Peyer's patch (tissue), 4 donors: ENCODE data around the gene DENND1B. TPM values are rescaled to one million over a fixed set of nuclear protein-coding genes. Genes with fewer than 3 reads are reported as not detected.
A peak's percentile ranks its signal among the peaks of the same experiment; 100 is the strongest.

Source experiments
- DNase-seq, 3 donors: peaks; one replicate each; pipeline ENCODE4 v3.0.0-alpha.2; 2017 to 2019
- H3K27ac ChIP-seq, 4 donors: fragments of 200-600 bp; sonication (generic); one replicate each; pipeline ENCODE4 v1.5.1; 2016 to 2019
- H3K27me3 ChIP-seq, 2 donors: fragments of 200-600 bp; sonication (generic); one replicate each; pipeline ENCODE4 v1.5.1; 2019
- H3K36me3 ChIP-seq, 3 donors: fragments of 200-600 bp; sonication (generic); one replicate each; pipeline ENCODE4 v1.5.1; 2016 to 2019
- H3K4me1 ChIP-seq, 4 donors: fragments of 200-600 bp; sonication (generic); one replicate each; pipeline ENCODE4 v1.5.1; 2016 to 2019
- H3K4me3 ChIP-seq, 4 donors: fragments of 200-600 bp; sonication (generic); 1 replicate in 3 of 4; 2 replicates in 1 of 4; pipeline ENCODE4 v1.5.1; 2016 to 2019; ENCODE audit warnings: mild to moderate bottlenecking in 1 of 4
- H3K9me3 ChIP-seq, 4 donors: fragments of 200-600 bp; sonication (generic); one replicate each; pipeline ENCODE4 v1.5.1; 2016 to 2019; ENCODE audit warnings: mild to moderate bottlenecking in 1 of 4
- CTCF ChIP-seq, 6 experiments: fragments of 450-650 bp in 4 of 6; fragments of 200-600 bp in 2 of 6; sonication (generic) in 1 of 6; IDR thresholded peaks; one replicate each; pipeline ENCODE4 v1.5.1; 2017 to 2019; ENCODE audit warnings: antibody characterized with exemption in 6 of 6, mild to moderate bottlenecking in 3 of 6, moderate library complexity in 1 of 6
- POLR2A ChIP-seq, 2 donors: fragments of 450-650 bp; IDR thresholded peaks; one replicate each; pipeline ENCODE4 v1.5.1; 2017; ENCODE audit warnings: antibody characterized with exemption in 2 of 2, mild to moderate bottlenecking in 2 of 2, moderate library complexity in 2 of 2
- total RNA-seq, 4 donors: library from RNA; depleted of rRNA; stranded (reverse); fragments of >200 nt; gene quantifications; one replicate each; pipeline ENCODE4 v1.1.0, GENCODE V29; 2016

DENND1B gene
- total RNA-seq, 4 donors from 2014 or later: 46.2 to 84.2 (median 69.3) TPM

GRCh38 chr1:197683280-197683679, 92.0 kb downstream of the DENND1B start:
- Histone ChIP-seq H3K4me3 (no peak overlapping the region), H3K9me3 (peaks cover 0 to 3% (median 0%) of the 10 kb centered on the region in 4 donors), H3K27me3 (no peaks in the 10 kb centered on the region), H3K27ac (no peak overlapping the region), H3K4me1 (no peaks in the 10 kb centered on the region), H3K36me3 (no peaks in the 10 kb centered on the region)
- DNase-seq: no peak
- no peak for TF ChIP-seq CTCF (IDR thresholded peaks at IDR 0.05)
- TF ChIP-seq POLR2A (IDR thresholded peaks at IDR 0.05): no peak

- no peak for DNase-seq
- Histone ChIP-seq H3K36me3 (no peaks in the 10 kb centered on the region), H3K9me3 (no peaks in the 10 kb centered on the region)
Observed at GRCh38 chr1:197680311-197680710, 95.0 kb downstream of the DENND1B start.

DNA sequence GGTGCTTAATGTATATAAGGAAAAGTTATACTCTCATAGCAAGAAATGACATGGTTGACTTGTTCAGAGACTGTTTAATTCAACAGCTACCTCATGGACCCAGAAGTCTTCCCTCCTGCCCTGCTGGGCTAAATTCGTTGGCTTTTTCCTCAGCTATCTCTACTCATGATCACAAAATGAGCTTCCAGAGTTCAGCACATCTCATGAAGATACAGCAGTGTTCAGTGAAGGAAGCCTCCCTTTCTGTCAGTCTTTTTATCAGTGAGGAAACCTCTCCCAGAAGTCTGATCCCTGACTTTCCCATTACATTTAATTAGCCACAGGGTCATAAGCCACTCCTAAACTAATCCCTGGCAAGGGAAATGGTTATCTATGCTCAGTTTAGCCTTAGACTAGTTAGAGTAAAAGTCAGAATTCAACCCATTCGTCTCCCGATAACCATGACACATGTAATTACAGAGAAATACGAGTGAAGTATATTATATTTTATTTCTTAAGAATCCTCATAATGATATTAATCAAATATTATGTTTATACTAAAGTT, 97.5 kb downstream of the DENND1B start:
- Histone ChIP-seq H3K27ac (peak overlapping the region in 2 of 4 donors; percentile 2 to 8), H3K4me3 (no peak overlapping the region), H3K4me1 (peaks cover 0 to 7% (median 0%) of the 10 kb centered on the region in 4 donors), H3K27me3 (no peaks in the 10 kb centered on the region), H3K36me3 (no peaks in the 10 kb centered on the region), H3K9me3 (no peaks in the 10 kb centered on the region)
- DNase-seq: no peak
- TF ChIP-seq POLR2A (IDR thresholded peaks at IDR 0.05): no peak
- no peak for TF ChIP-seq CTCF (IDR thresholded peaks at IDR 0.05)

More at GRCh38 chr1:197680311-197680710, 95.0 kb downstream of the DENND1B start:
- Histone ChIP-seq H3K4me3 (no peak overlapping the region), H3K27me3 (no peaks in the 10 kb centered on the region), H3K27ac (no peak overlapping the region), H3K4me1 (peaks cover 0 to 7% (median 0%) of the 10 kb centered on the region in 4 donors)
- TF ChIP-seq POLR2A (IDR thresholded peaks at IDR 0.05): no peak
- no peak for TF ChIP-seq CTCF (IDR thresholded peaks at IDR 0.05)

DNA sequence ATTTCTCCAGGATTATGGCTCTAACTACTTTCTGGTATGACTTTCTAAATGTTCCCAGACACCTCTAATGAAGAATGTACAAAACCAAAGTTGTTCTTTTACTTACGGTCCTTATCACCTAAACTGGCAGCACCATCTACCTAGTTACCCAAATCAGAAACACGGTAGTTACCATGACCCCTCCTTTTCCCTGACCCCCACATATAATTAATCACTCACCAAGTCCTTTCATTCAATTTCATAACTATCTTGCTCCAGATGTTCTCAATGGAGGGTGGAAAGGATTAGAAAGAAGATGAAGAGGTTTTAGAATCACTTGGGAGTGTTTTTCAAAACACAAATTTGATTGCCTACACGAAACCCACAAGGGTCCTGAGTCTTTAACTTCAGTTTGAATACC, 98.0 kb downstream of the DENND1B start:
- TF ChIP-seq POLR2A (IDR thresholded peaks at IDR 0.05) (no peak), CTCF (IDR thresholded peaks at IDR 0.05) (no peak)
- no peaks in the 10 kb centered on the region for H3K27me3 ChIP-seq
- H3K9me3 ChIP-seq: no peaks in the 10 kb centered on the region
- no peaks in the 10 kb centered on the region for H3K36me3 ChIP-seq
- peak overlapping the region in 1 of 4 donors; percentile 8 for H3K27ac ChIP-seq
- peaks cover 0 to 7% (median 0%) of the 10 kb centered on the region in 4 donors for H3K4me1 ChIP-seq
- no peak overlapping the region for H3K4me3 ChIP-seq
- DNase-seq: no peak

GRCh38 chr1:197675583-197676208, 99.6 kb downstream of the DENND1B start:
- Histone ChIP-seq H3K27me3 (no peaks in the 10 kb centered on the region), H3K4me3 (peak overlapping the region in 2 of 4 donors; percentile 16 to 35), H3K9me3 (no peaks in the 10 kb centered on the region), H3K4me1 (peaks cover 0 to 7% (median 0%) of the 10 kb centered on the region in 4 donors), H3K36me3 (no peaks in the 10 kb centered on the region), H3K27ac (peak overlapping the region in 1 of 4 donors; percentile 2)
- TF ChIP-seq CTCF (IDR thresholded peaks at IDR 0.05) (no peak), POLR2A (IDR thresholded peaks at IDR 0.05) (no peak)
- peak in 1 of 3 donors; percentile 54 for DNase-seq
